Measurements from ENCODE around the gene NBDY. TPM values are rescaled to one million over a fixed set of nuclear protein-coding genes. Genes with fewer than 3 reads are reported as not detected.

The NBDY gene
- total RNA-seq, 1 donor = 12.1 TPM

GRCh38 chrX:56736219-56736618 lies 7.2 kb downstream of the NBDY start:
- TF ChIP-seq, protein P1, sequence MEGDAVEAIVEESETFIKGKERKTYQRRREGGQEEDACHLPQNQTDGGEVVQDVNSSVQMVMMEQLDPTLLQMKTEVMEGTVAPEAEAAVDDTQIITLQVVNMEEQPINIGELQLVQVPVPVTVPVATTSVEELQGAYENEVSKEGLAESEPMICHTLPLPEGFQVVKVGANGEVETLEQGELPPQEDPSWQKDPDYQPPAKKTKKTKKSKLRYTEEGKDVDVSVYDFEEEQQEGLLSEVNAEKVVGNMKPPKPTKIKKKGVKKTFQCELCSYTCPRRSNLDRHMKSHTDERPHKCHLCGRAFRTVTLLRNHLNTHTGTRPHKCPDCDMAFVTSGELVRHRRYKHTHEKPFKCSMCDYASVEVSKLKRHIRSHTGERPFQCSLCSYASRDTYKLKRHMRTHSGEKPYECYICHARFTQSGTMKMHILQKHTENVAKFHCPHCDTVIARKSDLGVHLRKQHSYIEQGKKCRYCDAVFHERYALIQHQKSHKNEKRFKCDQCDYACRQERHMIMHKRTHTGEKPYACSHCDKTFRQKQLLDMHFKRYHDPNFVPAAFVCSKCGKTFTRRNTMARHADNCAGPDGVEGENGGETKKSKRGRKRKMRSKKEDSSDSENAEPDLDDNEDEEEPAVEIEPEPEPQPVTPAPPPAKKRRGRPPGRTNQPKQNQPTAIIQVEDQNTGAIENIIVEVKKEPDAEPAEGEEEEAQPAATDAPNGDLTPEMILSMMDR (IDR thresholded peaks at IDR 0.05; ENCODE audit: insufficient read depth, low read depth, low read length) = no peak
- no peak overlapping the region for H3K4me3 ChIP-seq (ENCODE audit: low read depth, low read length)
- no peak for DNase-seq (ENCODE audit: low read depth)

DNA sequence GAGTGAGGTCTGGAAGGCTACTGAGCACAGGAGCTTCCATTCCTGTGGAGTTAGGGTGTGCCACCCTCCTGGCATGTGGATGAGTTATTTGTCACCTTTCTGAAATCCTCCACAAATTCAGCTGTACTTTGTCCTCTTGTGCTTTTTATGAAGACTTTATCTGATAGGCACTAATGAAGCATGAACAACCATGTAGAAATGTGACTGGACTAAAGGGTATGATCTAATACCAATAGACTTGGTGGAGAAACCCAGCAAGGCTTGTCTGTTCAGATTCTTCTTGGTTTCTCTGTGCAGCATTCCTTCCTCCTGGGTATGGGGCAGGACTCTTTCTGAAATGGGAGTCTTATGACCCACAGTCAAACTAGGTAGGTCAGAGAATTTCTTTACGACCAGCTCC lies 9.6 kb downstream of the NBDY start:
- TF ChIP-seq, protein P1 (IDR thresholded peaks at IDR 0.05; ENCODE audit: insufficient read depth, low read depth, low read length) = no peak
- no peak for DNase-seq (ENCODE audit: low read depth)
- H3K4me3 ChIP-seq (ENCODE audit: low read depth, low read length) = no peak overlapping the region

DNA sequence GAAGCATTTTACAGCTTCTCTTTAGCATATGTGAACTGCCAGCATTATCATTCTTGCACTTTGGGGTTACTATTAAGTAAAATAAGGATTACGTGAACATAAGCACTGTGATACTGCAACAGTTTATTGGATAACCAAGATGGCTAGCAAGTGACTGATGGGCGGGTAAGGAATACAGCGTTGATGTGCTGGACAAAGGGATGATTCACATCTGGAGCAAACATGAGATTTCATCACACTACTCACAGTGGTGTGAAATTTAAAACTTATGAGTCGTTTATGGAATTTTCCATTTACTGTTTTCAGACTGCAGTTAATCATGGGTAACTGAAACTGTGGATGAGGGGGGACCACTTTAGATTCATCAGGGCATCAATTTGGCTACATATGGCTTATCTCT lies 16.0 kb downstream of the NBDY start:
- peak; percentile 88 for DNase-seq (ENCODE audit: low read depth)
- no peak overlapping the region for H3K4me3 ChIP-seq (ENCODE audit: low read depth, low read length)
- TF ChIP-seq, protein P1 (IDR thresholded peaks at IDR 0.05; ENCODE audit: insufficient read depth, low read depth, low read length) = no peak

DNA sequence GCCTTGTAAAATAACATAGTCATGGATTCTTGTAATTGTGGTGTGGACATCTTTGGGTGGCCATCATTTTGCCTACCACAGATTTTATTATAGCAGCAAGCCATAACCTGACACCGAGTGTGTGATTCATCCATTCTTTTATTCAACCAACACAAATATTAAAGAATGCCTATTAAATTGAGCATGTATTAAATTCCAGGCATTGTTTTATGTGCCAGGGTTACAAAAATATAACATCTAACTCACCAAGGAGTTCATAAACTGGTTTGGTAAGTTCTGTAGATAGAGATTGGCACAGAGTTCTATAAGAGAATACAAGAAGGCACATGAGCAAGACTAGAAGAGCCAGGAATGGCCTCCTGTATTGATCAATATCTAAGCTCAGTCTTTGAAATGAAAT lies 18.0 kb downstream of the NBDY start:
- no peak for DNase-seq (ENCODE audit: low read depth)
- TF ChIP-seq, protein P1 (IDR thresholded peaks at IDR 0.05; ENCODE audit: insufficient read depth, low read depth, low read length) = no peak
- no peak overlapping the region for H3K4me3 ChIP-seq (ENCODE audit: low read depth, low read length)

DNA sequence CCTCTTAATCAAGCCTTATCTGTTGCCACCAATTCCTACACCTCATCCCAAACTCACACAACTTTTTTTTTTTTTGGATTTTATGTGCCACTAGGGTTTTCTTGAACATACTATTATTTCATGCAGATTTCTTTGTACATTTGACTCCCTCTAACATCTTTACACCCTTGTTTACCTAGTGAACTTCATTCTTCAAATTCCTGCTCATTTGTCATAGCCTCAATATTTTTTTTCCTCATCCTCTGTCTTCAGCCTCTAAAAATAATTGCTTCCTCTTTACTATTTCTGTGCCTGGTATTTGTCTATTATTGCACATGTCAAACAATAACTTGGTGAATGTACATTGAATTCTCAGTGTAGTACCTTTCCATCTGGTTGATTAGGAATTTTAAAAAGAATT lies 22.0 kb downstream of the NBDY start:
- H3K4me3 ChIP-seq (ENCODE audit: low read depth, low read length) = no peak overlapping the region
- TF ChIP-seq, protein P1 (IDR thresholded peaks at IDR 0.05; ENCODE audit: insufficient read depth, low read depth, low read length) = no peak
- no peak for DNase-seq (ENCODE audit: low read depth)

GRCh38 chrX:56757327-56757726 lies 28.3 kb downstream of the NBDY start:
- no peak overlapping the region for H3K4me3 ChIP-seq (ENCODE audit: low read depth, low read length)
- TF ChIP-seq, protein P1 (IDR thresholded peaks at IDR 0.05; ENCODE audit: insufficient read depth, low read depth, low read length) = no peak
- DNase-seq (ENCODE audit: low read depth) = no peak

- H3K4me3 ChIP-seq (ENCODE audit: low read depth, low read length) = no peak overlapping the region
- TF ChIP-seq, protein P1 (IDR thresholded peaks at IDR 0.05; ENCODE audit: insufficient read depth, low read depth, low read length) = no peak
- DNase-seq (ENCODE audit: low read depth) = no peak
Measured at GRCh38 chrX:56758456-56758855, 29.4 kb downstream of the NBDY start.
